Measurements from ENCODE around the gene NAP1L2.
"Not testable (repeated sequence)": the region's sequence is repeated elsewhere in the genome, so short reads cannot be mapped to it uniquely, and the experiment has no call there.

The NAP1L2 gene

DNA sequence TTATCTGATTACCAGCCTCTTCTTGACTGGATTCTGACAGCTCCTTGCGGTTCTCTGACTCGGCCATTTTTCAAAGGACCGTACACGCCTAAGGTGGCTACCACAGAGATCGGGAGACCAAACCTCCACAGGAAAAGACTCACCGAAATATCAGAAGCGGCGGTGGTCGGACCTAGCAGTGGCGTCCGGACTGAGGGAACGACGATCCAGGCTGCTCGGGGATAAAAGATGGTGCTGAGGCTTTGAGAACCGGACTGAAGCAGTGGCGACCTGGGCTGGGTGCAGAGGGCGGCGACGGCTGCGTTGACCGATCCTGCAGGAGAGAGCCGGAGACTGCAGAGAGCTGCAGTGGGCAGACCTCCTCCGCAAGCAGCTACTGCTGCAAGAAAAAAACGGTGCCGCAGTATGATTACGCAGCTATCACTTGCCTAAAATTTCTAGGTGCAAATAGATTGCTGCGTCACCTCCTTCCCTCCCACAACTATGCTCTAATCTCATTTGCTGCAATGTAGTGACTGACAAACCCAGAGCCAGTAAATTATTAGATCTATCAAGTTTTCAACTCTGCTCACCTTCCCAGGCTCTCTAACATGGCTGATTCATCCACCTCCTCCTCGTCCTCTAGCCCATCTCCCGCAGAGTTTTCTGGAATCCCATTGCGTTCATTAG lies at the start of gene NAP1L2:
TSS of gene NAP1L2 (minus strand) at position 426 of the 669 bp plus-strand sequence. CDS start at position 67, 359 bp downstream.
- peak; percentile 1 to 23 for DNase-seq (ENCODE audit: low read depth in 2 of 2)

GRCh38 chrX:73262991-73263390 lies 48.3 kb upstream of the NAP1L2 start:
- no peak for DNase-seq (ENCODE audit: low read depth in 2 of 2)

DNA sequence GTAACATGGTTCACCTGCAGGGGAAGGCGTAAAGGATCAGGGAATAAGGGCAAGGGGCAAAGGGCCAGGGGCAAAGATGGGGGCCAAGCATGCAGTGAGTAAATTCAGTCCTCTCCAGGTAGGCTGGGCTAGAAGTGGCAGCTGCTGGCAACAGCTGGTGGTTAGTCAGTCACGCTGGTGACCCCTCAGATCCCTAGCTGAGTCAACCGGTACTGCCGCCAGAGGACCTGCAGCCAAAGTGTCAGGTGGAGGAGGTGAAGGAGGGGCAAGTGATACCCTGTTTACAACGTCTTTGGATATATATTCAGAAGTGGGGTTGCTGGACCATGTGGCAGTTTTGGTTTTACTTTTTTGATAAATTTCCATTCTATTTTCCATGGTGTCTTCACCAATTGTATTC lies 24.6 kb upstream of the NAP1L2 start:
- no peak for DNase-seq (ENCODE audit: low read depth in 2 of 2)

- DNase-seq (ENCODE audit: low read depth in 2 of 2), result no peak
Observed at GRCh38 chrX:73217621-73218020, 3.0 kb upstream of the NAP1L2 start.

- DNase-seq (ENCODE audit: low read depth in 2 of 2), result no peak
Observed at GRCh38 chrX:73215246-73215645, 595 bp upstream of the NAP1L2 start.

- DNase-seq (ENCODE audit: low read depth in 2 of 2), result no peak
Observed at GRCh38 chrX:73213734-73214425, 771 bp downstream of the NAP1L2 start.

DNA sequence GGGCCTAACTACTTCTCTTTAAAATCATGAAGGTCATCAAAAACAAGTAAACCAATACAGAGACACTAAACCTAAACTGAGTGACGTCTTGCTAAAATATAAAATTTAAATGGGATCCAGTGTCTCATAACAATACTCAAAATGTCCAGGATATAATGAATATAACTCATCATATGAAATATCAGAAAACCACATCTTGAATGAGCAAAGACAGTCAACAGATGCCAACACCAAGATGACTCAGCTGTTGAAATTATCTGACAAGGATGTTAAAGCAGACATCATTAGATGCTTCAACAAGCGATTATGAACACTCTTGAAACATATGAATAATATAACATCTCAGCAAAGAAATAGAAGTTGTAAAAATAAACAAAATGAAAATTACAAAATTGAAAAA lies 8.3 kb downstream of the NAP1L2 start:
- no peak for DNase-seq (ENCODE audit: low read depth in 2 of 2)

- DNase-seq (ENCODE audit: low read depth in 2 of 2), result no peak
Observed at GRCh38 chrX:73182502-73183114, 32.0 kb downstream of the NAP1L2 start.

- DNase-seq (ENCODE audit: low read depth in 2 of 2), result not testable (repeated sequence)
Observed at GRCh38 chrX:73168945-73169344, 45.7 kb downstream of the NAP1L2 start.

All from stimulated activated CD8-positive, alpha-beta memory T cell treated with anti-CD3 and anti-CD28 coated beads, Interleukin-15, amount 100 ng/mL, for 4 hours (primary cell).